Mesothelial cell of epicardium (in vitro differentiated cells): ENCODE data around the gene CLEC16A. TPM values are rescaled to one million over a fixed set of nuclear protein-coding genes. Genes with fewer than 3 reads are reported as not detected.

Source experiments
- DNase-seq, 2 experiments: peaks; one replicate each; pipeline ENCODE4 v3.0.0; 2021; ENCODE audit warnings: low spot score in 2 of 2; ENCODE audit not compliant: unreplicated experiment in 2 of 2
- H3K27ac Mint-ChIP-seq: 2 replicates; pipeline ENCODE4 v1.8.0; 2021; ENCODE audit warnings: mixed read lengths
- H3K27me3 Mint-ChIP-seq: 2 replicates; pipeline ENCODE4 v1.8.0; 2021; ENCODE audit warnings: low read depth, mixed read lengths
- H3K36me3 Mint-ChIP-seq: 2 replicates; pipeline ENCODE4 v1.8.0; 2021; ENCODE audit warnings: mixed read lengths
- H3K4me1 Mint-ChIP-seq: 2 replicates; pipeline ENCODE4 v1.8.0; 2021; ENCODE audit warnings: mixed read lengths
- H3K4me3 Mint-ChIP-seq: 2 replicates; pipeline ENCODE4 v1.8.0; 2021; ENCODE audit warnings: mild to moderate bottlenecking, moderate library complexity, mixed read lengths
- H3K9me3 Mint-ChIP-seq: 2 replicates; pipeline ENCODE4 v1.8.0; 2021; ENCODE audit warnings: mixed read lengths
- CTCF ChIP-seq: fragments of 200-600 bp; sonication (generic); IDR thresholded peaks from one replicate; pipeline ENCODE4 v1.5.0; 2021; ENCODE audit warnings: antibody characterized with exemption; ENCODE audit not compliant: unreplicated experiment
- total RNA-seq: library from RNA; stranded (reverse); gene quantifications from 3 replicates; pipeline ENCODE4 v1.2.1, GENCODE V29; 2021

CLEC16A gene
- total RNA-seq, 1 donor from 2014 or later = 43.3 TPM

DNA sequence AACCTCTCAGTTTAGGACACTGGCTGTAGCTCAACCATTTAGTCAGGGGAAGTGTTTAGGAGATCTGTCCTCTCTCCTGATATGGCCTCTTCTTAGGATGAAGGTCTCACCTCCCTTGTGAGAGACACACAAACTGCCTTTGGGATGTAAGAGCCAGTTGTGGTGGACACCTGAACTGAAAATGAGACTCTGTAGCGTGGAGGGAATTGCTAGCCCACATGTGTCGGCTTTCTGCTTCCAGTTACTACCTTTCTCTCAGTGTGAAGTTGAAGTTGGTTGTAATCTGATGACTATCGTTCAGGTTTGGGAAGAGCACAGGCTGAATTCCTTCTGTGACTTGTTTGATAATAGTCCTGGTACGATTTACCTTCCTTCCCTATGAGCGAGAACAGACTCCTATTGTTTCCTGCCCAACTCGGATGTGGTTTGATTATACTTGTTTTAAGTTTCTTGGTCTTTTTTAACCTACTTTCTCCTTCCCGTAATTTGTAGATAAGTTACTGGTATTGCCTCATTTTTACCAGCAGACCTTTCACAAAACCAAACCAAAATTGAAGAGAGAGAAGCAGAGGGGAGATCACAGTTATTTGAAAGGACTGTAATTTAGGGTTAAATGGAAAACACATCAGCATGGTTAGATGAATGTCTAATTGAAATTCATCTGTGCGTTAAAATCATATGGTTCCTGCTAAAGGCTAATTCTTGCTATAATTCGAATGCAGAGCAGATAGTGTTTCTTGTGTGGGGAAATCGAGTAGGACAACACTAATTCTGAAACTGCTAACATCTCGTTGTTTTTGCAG is 43.2 kb downstream of the CLEC16A start:
- H3K36me3 Mint-ChIP-seq = peaks cover 22% of the 10 kb centered on the region
- no peak for TF ChIP-seq CTCF
- H3K9me3 Mint-ChIP-seq = peaks cover 3% of the 10 kb centered on the region
- H3K27me3 Mint-ChIP-seq = no peaks in the 10 kb centered on the region
- DNase-seq = no peak
- H3K27ac Mint-ChIP-seq = no peak overlapping the region
- peaks cover 23% of the 10 kb centered on the region for H3K4me1 Mint-ChIP-seq
- no peak overlapping the region for H3K4me3 Mint-ChIP-seq

DNA sequence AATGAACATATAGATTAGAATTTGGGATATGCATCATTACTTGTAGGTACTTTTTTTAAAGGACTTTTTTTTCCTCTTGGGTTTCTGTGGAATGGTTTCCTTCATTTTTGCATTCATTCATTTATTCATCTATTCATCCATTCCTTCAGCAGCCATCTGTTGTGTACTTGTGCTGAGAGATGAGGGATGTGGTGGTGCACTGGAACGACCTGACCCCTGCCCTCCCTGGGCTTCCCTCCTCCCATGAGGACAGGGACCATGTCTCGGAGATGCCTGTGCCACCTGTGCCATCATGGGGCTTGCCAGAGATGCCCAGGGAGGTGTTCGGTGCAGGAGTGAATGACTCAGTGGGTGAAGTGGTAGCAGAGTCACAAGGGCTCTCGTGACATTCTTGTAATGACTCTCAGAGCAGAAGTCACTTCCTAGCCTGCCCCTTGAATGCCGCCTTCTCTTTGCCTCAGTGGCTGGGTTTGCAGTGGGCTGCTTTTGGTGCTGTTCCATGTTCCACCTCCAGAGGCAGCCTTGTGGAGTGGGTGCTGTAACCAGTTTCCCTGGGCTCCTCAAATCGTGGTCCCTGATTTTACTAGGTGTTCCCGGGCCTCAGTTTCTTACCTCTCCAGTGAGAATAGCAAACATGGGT is 43.9 kb downstream of the CLEC16A start:
- no peak for DNase-seq
- H3K27me3 Mint-ChIP-seq = no peaks in the 10 kb centered on the region
- H3K4me1 Mint-ChIP-seq = peaks cover 20% of the 10 kb centered on the region
- peaks cover 22% of the 10 kb centered on the region for H3K36me3 Mint-ChIP-seq
- no peak overlapping the region for H3K4me3 Mint-ChIP-seq
- TF ChIP-seq CTCF = peak; percentile 41
- H3K9me3 Mint-ChIP-seq = peaks cover 3% of the 10 kb centered on the region
- H3K27ac Mint-ChIP-seq = no peak overlapping the region

GRCh38 chr16:10988879-10989278 is 44.5 kb downstream of the CLEC16A start:
- Mint-ChIP-seq H3K9me3 (peaks cover 3% of the 10 kb centered on the region), H3K27me3 (no peaks in the 10 kb centered on the region), H3K36me3 (peaks cover 23% of the 10 kb centered on the region), H3K4me1 (peaks cover 20% of the 10 kb centered on the region), H3K4me3 (no peak overlapping the region), H3K27ac (no peak overlapping the region)
- no peak for TF ChIP-seq CTCF
- no peak for DNase-seq

- Mint-ChIP-seq H3K27ac (no peak overlapping the region), H3K4me3 (no peak overlapping the region), H3K4me1 (peaks cover 17% of the 10 kb centered on the region), H3K9me3 (peaks cover 3% of the 10 kb centered on the region), H3K27me3 (no peaks in the 10 kb centered on the region), H3K36me3 (peaks cover 25% of the 10 kb centered on the region)
- DNase-seq = no peak
- no peak for TF ChIP-seq CTCF
Observed at GRCh38 chr16:10989559-10989958, 45.2 kb downstream of the CLEC16A start.

GRCh38 chr16:10990378-10990777 is 46.0 kb downstream of the CLEC16A start:
- H3K4me3 Mint-ChIP-seq = no peak overlapping the region
- peaks cover 3% of the 10 kb centered on the region for H3K9me3 Mint-ChIP-seq
- TF ChIP-seq CTCF = no peak
- peaks cover 29% of the 10 kb centered on the region for H3K36me3 Mint-ChIP-seq
- H3K4me1 Mint-ChIP-seq = peaks cover 17% of the 10 kb centered on the region
- H3K27me3 Mint-ChIP-seq = no peaks in the 10 kb centered on the region
- no peak for DNase-seq
- no peak overlapping the region for H3K27ac Mint-ChIP-seq
